ENCODE measurements around the gene NUDT14.

Gene NUDT14

GRCh38 chr14:105152794-105153241 lies 28.3 kb downstream of the NUDT14 start:
- TF ChIP-seq CTCF (IDR thresholded peaks at IDR 0.05; ENCODE audit: low read depth, low read length, missing control alignments), result no peak
- DNase-seq (ENCODE audit: extremely low read depth, low read depth), result no peak
- no peak overlapping the region for H3K4me3 ChIP-seq (replicated peaks; ENCODE audit: low read depth, low read length)

- no peak overlapping the region for H3K4me3 ChIP-seq (replicated peaks; ENCODE audit: low read depth, low read length)
- DNase-seq (ENCODE audit: extremely low read depth, low read depth), result no peak
- TF ChIP-seq CTCF (IDR thresholded peaks at IDR 0.05; ENCODE audit: low read depth, low read length, missing control alignments), result no peak
Measured at GRCh38 chr14:105151838-105152793, 29.0 kb downstream of the NUDT14 start.

GRCh38 chr14:105151084-105151837 lies 29.9 kb downstream of the NUDT14 start:
- no peak for TF ChIP-seq CTCF (IDR thresholded peaks at IDR 0.05; ENCODE audit: low read depth, low read length, missing control alignments)
- H3K4me3 ChIP-seq (replicated peaks; ENCODE audit: low read depth, low read length), result no peak overlapping the region
- DNase-seq (ENCODE audit: extremely low read depth, low read depth), result no peak

- TF ChIP-seq CTCF (IDR thresholded peaks at IDR 0.05; ENCODE audit: low read depth, low read length, missing control alignments), result no peak
- DNase-seq (ENCODE audit: extremely low read depth, low read depth), result no peak
- no peak overlapping the region for H3K4me3 ChIP-seq (replicated peaks; ENCODE audit: low read depth, low read length)
Measured at GRCh38 chr14:105150368-105151083, 30.6 kb downstream of the NUDT14 start.

GRCh38 chr14:105150026-105150367 lies 31.1 kb downstream of the NUDT14 start:
- no peak for TF ChIP-seq CTCF (IDR thresholded peaks at IDR 0.05; ENCODE audit: low read depth, low read length, missing control alignments)
- DNase-seq (ENCODE audit: extremely low read depth, low read depth), result no peak
- no peak overlapping the region for H3K4me3 ChIP-seq (replicated peaks; ENCODE audit: low read depth, low read length)

GRCh38 chr14:105149146-105149781 lies 31.8 kb downstream of the NUDT14 start:
- DNase-seq (ENCODE audit: extremely low read depth, low read depth), result no peak
- no peak for TF ChIP-seq CTCF (IDR thresholded peaks at IDR 0.05; ENCODE audit: low read depth, low read length, missing control alignments)
- H3K4me3 ChIP-seq (replicated peaks; ENCODE audit: low read depth, low read length), result no peak overlapping the region

All from HFF-Myc (cell line).